Heart right ventricle (tissue), 16 donors: ENCODE results near the gene CIPC. TPM values are rescaled to one million over a fixed set of nuclear protein-coding genes. Genes with fewer than 3 reads are reported as not detected.

Experiments
- ATAC-seq, 8 donors: fragments of 200-7000 bp; cut with Tn5 transposase; one replicate each; pipeline ENCODE4 v1.9.1; 2020; ENCODE audit warnings: mild to moderate bottlenecking in 8 of 8, moderate library complexity in 8 of 8, moderate number of reproducible peaks in 1 of 8
- DNase-seq, 2 donors: peaks; one replicate each; pipeline ENCODE4 v3.0.0-alpha.2; 2020
- H3K27ac ChIP-seq, 10 donors: fragments of 200-600 bp; sonication (generic) in 2 of 10; one replicate each; pipeline versions ENCODE4 v1.5.0 to v1.8.0; 2020 to 2022; ENCODE audit warnings: mild to moderate bottlenecking in 3 of 10
- H3K27me3 ChIP-seq, 7 donors: fragments of 200-600 bp; one replicate each; pipeline ENCODE4 v1.8.0; 2021 to 2022; ENCODE audit warnings: mild to moderate bottlenecking in 2 of 7
- H3K36me3 ChIP-seq, 9 donors: fragments of 200-600 bp; sonication (generic) in 1 of 9; one replicate each; pipeline versions ENCODE4 v1.5.0 to v1.8.0; 2020 to 2022; ENCODE audit warnings: mild to moderate bottlenecking in 2 of 9
- H3K4me1 ChIP-seq, 9 donors: fragments of 200-600 bp; sonication (generic) in 1 of 9; one replicate each; pipeline versions ENCODE4 v1.5.0 to v1.8.0; 2020 to 2022; ENCODE audit warnings: mild to moderate bottlenecking in 4 of 9
- H3K4me3 ChIP-seq, 10 donors: fragments of 200-600 bp; sonication (generic) in 2 of 10; one replicate each; pipeline versions ENCODE4 v1.5.0 to v1.8.0; 2020 to 2022; ENCODE audit warnings: mild to moderate bottlenecking in 7 of 10, moderate library complexity in 2 of 10
- H3K9me3 ChIP-seq, 11 donors: fragments of 200-600 bp in 10 of 11; sonication (generic) in 2 of 11; one replicate each; pipeline versions ENCODE4 v1.5.0 to v1.8.0; 2013 to 2022; ENCODE audit warnings: mild to moderate bottlenecking in 2 of 11, control low read depth in 1 of 11, moderate library complexity in 1 of 11
- WGBS, 2 donors: extraction: QIAGEN DNeasy Blood & Tissue Kit; methylation state at CpG; one replicate each; pipeline ENCODE4 v1.1.7; 2013; ENCODE audit warnings: inconsistent platforms in 1 of 2; 5-methylcytosine and 5-hydroxymethylcytosine counted together
- intact Hi-C, 10 donors: fragments of 100-400 bp; cut with DNase I; formaldehyde crosslinking; loops; one replicate each; pipeline versions ENCODE4 v1.11.1 to v1.14.2; 2022
- polyA plus RNA-seq, 2 donors: library from polyadenylated mRNA; stranded (reverse); fragments of 200-250 nt; gene quantifications; one replicate each; pipeline ENCODE4 v1.2.3, GENCODE V29; 2013
- total RNA-seq, 10 donors: library from RNA; stranded (reverse); fragmentation: NEBNext Ultra II Directional in 3 of 10; extraction: Animal tissue kit (Norgen Biotek cat#: 25700) in 3 of 10; gene quantifications; one replicate each; pipeline versions ENCODE4 v1.2.1 to v1.2.4, GENCODE V29; 2021 to 2023
- TF ChIP-seq, protein P1 (sequence below), 9 donors: fragments of 200-600 bp; sonication (generic) in 2 of 9; IDR thresholded peaks; one replicate each; pipeline versions ENCODE4 v1.5.0 to v1.8.0; 2021 to 2022; ENCODE audit warnings: antibody characterized with exemption in 9 of 9, mild to moderate bottlenecking in 5 of 9, moderate library complexity in 1 of 9
- donor health status: Arrhythmogenic right ventricular cardiomyopathy.
- donor health status: ischemic (EF 13 %, LVEDD 7.1; RV severe dilation, severe dysfunction).
- donor health status: healthy with polysubstance abuse.
- donor health status: DM: no; HTN: yes; CAD: no.
- donor health status: DM: no; HTN: no; CAD: no.
- donor health status: ischemic (EF 25% LVEDD 6.9; RV normal size, moderate dysfunction).
- donor health status: ischemic (EF 25% LVEDD 5.7; RV mildly dilated, moderate dysfunction).
- donor health status: healthy.
- donor health status: DM: yes; HTN: yes; CAD: no.
- donor health status: Ischemic cardiomyopathy.
- donor health status: ischemic (EF 35%, LVEDD 5.7; RV mildly dilated, moderate dysfunction).
- donor health status: nonischemic (EF 11% LVEDD 7.7; RV severe dilation, severe dysfunction).
- donor health status: DM: yes; HTN: yes; CAD: no.
- donor health status: PGD.
- donor health status: ischemic (EF 29% LVEDD 5.4; RV normal size, mild dysfunction).
- donor health status: nonischemic (EF 23%, LVEDD 6.1; RV moderate dilation, normal function).

CIPC gene
- total and polyA plus RNA-seq, 12 donors: 9.4 to 93.8 (median 62.5) TPM

GRCh38 chr14:77063571-77064171 lies 34.4 kb upstream of the CIPC start:
- ATAC-seq: no peak
- DNase-seq: no peak
- 61 to 63% methylated on average over 10 of the region's 10 CpGs for WGBS, 2 donors

DNA sequence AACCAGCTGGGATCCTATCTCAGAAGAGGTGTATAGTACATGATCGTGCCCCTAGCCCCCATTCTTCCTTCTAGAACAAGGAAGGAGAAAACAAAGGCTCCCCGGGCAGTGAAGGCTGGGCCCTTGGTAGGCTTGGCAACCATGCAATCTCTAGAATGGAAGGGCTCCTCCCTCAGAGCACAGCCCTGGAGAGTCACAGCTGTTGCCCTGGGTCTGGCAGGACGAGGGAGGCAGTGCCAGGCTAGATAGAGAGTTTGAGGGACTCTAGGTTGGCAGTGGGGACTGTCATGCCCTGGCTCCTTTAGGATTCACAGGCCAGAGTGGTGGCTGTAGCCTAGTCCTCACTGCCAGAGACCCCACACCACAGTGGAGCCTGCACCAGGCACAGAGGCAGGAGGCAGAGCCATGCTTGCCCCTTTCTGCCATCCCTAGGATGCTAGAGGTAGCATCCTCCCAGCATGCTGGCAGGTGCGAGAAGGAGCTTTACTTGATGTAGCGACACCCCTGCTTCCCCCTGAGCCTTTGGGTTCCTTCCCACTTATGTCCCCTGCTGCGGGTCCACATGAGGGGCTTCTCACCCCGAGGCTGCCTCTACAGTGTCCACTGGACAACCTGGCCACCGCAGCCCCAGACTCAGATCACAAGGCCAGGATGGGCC lies 33.4 kb upstream of the CIPC start:
- Histone ChIP-seq H3K27me3 (no peaks in the 10 kb centered on the region), H3K9me3 (no peaks in the 10 kb centered on the region), H3K27ac (peak overlapping the region in 2 of 10 donors; percentile 11 to 15), H3K36me3 (no peaks in the 10 kb centered on the region), H3K4me3 (no peak overlapping the region), H3K4me1 (peaks cover 0 to 44% (median 29%) of the 10 kb centered on the region in 9 donors)
- ATAC-seq: peak in 2 of 8 donors; percentile 4 to 24
- TF ChIP-seq, protein P1, sequence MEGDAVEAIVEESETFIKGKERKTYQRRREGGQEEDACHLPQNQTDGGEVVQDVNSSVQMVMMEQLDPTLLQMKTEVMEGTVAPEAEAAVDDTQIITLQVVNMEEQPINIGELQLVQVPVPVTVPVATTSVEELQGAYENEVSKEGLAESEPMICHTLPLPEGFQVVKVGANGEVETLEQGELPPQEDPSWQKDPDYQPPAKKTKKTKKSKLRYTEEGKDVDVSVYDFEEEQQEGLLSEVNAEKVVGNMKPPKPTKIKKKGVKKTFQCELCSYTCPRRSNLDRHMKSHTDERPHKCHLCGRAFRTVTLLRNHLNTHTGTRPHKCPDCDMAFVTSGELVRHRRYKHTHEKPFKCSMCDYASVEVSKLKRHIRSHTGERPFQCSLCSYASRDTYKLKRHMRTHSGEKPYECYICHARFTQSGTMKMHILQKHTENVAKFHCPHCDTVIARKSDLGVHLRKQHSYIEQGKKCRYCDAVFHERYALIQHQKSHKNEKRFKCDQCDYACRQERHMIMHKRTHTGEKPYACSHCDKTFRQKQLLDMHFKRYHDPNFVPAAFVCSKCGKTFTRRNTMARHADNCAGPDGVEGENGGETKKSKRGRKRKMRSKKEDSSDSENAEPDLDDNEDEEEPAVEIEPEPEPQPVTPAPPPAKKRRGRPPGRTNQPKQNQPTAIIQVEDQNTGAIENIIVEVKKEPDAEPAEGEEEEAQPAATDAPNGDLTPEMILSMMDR (IDR thresholded peaks at IDR 0.05): no peak
- DNase-seq: no peak
- intact Hi-C loops: loop anchor here in 3 of 10 donors (5.0 kb wide), 2 partner anchors 152 to 187 kb away; no protein-coding TSS in a partner anchor
- WGBS, 2 donors: 75 to 81% methylated on average over 8 of the region's 8 CpGs

More at GRCh38 chr14:77063571-77064171, 34.4 kb upstream of the CIPC start:
- TF ChIP-seq, protein P1 (IDR thresholded peaks at IDR 0.05): no peak
- no peaks in the 10 kb centered on the region for H3K27me3 ChIP-seq
- no peak overlapping the region for H3K27ac ChIP-seq
- no peaks in the 10 kb centered on the region for H3K36me3 ChIP-seq
- peaks cover 0 to 41% (median 21%) of the 10 kb centered on the region in 9 donors for H3K4me1 ChIP-seq
- no peak overlapping the region for H3K4me3 ChIP-seq
- no peaks in the 10 kb centered on the region for H3K9me3 ChIP-seq
- intact Hi-C loops: no loop called here

- H3K4me1 ChIP-seq: peaks cover 6 to 56% (median 40%) of the 10 kb centered on the region in 9 donors
- DNase-seq (no peak), ATAC-seq (no peak)
- WGBS, 2 donors: 81% methylated on average over 6 of the region's 6 CpGs
- intact Hi-C loops: loop anchor here in 3 of 10 donors (5.0 kb wide), 2 partner anchors 154 to 189 kb away; no protein-coding TSS in a partner anchor
- no peaks in the 10 kb centered on the region for H3K27me3 ChIP-seq
- TF ChIP-seq, protein P1 (IDR thresholded peaks at IDR 0.05): no peak
- no peaks in the 10 kb centered on the region for H3K9me3 ChIP-seq
- peak overlapping the region in 1 of 10 donors; percentile 0 for H3K27ac ChIP-seq
- no peak overlapping the region for H3K4me3 ChIP-seq
- H3K36me3 ChIP-seq: no peaks in the 10 kb centered on the region
Observed at GRCh38 chr14:77065851-77066577, 32.0 kb upstream of the CIPC start.

GRCh38 chr14:77066578-77067172 lies 31.4 kb upstream of the CIPC start:
- ATAC-seq (no peak), DNase-seq (peak in 1 of 2 donors; percentile 27)
- no peaks in the 10 kb centered on the region for H3K9me3 ChIP-seq
- intact Hi-C loops: loop anchor here in 3 of 10 donors (5.0 kb wide), 2 partner anchors 154 to 189 kb away; no protein-coding TSS in a partner anchor
- H3K27ac ChIP-seq: peak overlapping the region in 3 of 10 donors; percentile 0 to 13 (median 11)
- H3K4me3 ChIP-seq: no peak overlapping the region
- H3K36me3 ChIP-seq: no peaks in the 10 kb centered on the region
- no peaks in the 10 kb centered on the region for H3K27me3 ChIP-seq
- H3K4me1 ChIP-seq: peaks cover 6 to 56% (median 40%) of the 10 kb centered on the region in 9 donors
- 47 to 50% methylated on average over 10 of the region's 10 CpGs for WGBS, 2 donors
- TF ChIP-seq, protein P1 (IDR thresholded peaks at IDR 0.05): no peak
